A673 (cell line): Measurements from ENCODE around the gene THAP9. TPM values are rescaled to one million over a fixed set of nuclear protein-coding genes. Genes with fewer than 3 reads are reported as not detected.
A peak's percentile ranks its signal among the peaks of the same experiment; 100 is the strongest.
"Not testable (repeated sequence)": the region's sequence is repeated elsewhere in the genome, so short reads cannot be mapped to it uniquely, and the experiment has no call there.

Experiments used
- BruUV-seq: library from RNA; stranded (reverse); fragments of 400-500 nt; replicated peaks from 2 replicates; lab custom pipeline; 2021; lab: Mats Ljungman, UMichigan
- CTCF ChIA-PET: fragments of 300-600 bp; sonication (Branson Sonifier 250); formaldehyde crosslinking; loops from one replicate; lab custom pipeline; 2022; ENCODE audit warnings: antibody characterized with exemption; lab: Charles Lee
- POLR2A ChIA-PET: fragments of 300-600 bp; sonication (Branson Sonifier 250); formaldehyde crosslinking; loops from one replicate; lab custom pipeline; 2022; ENCODE audit warnings: antibody characterized with exemption; ENCODE audit not compliant: low non-redundant PET; lab: Charles Lee
- DNase-seq: peaks from one replicate; pipeline ENCODE4 v3.0.0-alpha.2; 2015; ENCODE audit warnings: low spot score
- H3K27ac ChIP-seq: fragments of 200-600 bp; sonication (generic); 2 replicates; pipeline ENCODE4 v1.5.1; 2016; ENCODE audit warnings: mixed run types, low read depth, mild to moderate bottlenecking, mixed read lengths, antibody characterized with exemption, low read length; ENCODE audit not compliant: poor library complexity, severe bottlenecking
- H3K27me3 ChIP-seq: fragments of 200-600 bp; sonication (generic); replicated peaks from 2 replicates; pipeline ENCODE4 v1.6.1; 2017; ENCODE audit warnings: mixed run types, low read depth, mild to moderate bottlenecking, mixed read lengths, antibody characterized with exemption, low read length; ENCODE audit not compliant: insufficient read depth, poor library complexity
- H3K36me3 ChIP-seq: fragments of 200-600 bp; sonication (generic); 2 replicates; pipeline ENCODE4 v1.6.1; 2016; ENCODE audit warnings: mixed run types, mild to moderate bottlenecking, mixed read lengths, antibody characterized with exemption, low read length; ENCODE audit not compliant: insufficient read depth, poor library complexity, severe bottlenecking
- H3K4me1 ChIP-seq: fragments of 200-600 bp; sonication (generic); 2 replicates; pipeline ENCODE4 v1.6.1; 2017; ENCODE audit warnings: mixed run types, mild to moderate bottlenecking, mixed read lengths, antibody characterized with exemption, low read length; ENCODE audit not compliant: insufficient read depth, poor library complexity, severe bottlenecking
- H3K4me3 ChIP-seq: fragments of 200-600 bp; sonication (generic); 2 replicates; pipeline ENCODE4 v1.5.1; 2016; ENCODE audit warnings: low read depth, mixed run types, mild to moderate bottlenecking, mixed read lengths, low read length; ENCODE audit not compliant: poor library complexity, severe bottlenecking
- H3K9me3 ChIP-seq: fragments of 200-600 bp; sonication (generic); 2 replicates; pipeline ENCODE4 v1.6.1; 2016; ENCODE audit warnings: mixed run types, low read depth, mild to moderate bottlenecking, mixed read lengths, antibody characterized with exemption, low read length; ENCODE audit not compliant: poor library complexity, severe bottlenecking
- CTCF ChIP-seq: fragments of 300-800, 200-600 bp; sonication (generic); conservative IDR thresholded peaks from 2 replicates; pipeline ENCODE4 v1.5.1; 2017; ENCODE audit warnings: low read depth, mild to moderate bottlenecking, antibody characterized with exemption, low read length, moderate library complexity, mixed read lengths
- EZH2 ChIP-seq: fragments of 200-600 bp; sonication (generic); IDR thresholded peaks from 2 replicates; pipeline ENCODE4 v1.6.1; 2017; ENCODE audit warnings: borderline replicate concordance, low read depth, mild to moderate bottlenecking, mixed read lengths, antibody characterized with exemption, low read length; ENCODE audit not compliant: poor library complexity, severe bottlenecking
- intact Hi-C: fragments of 100-400 bp; cut with micrococcal nuclease; formaldehyde crosslinking; loops from one replicate; pipeline ENCODE4 v1.10.0; 2022; ENCODE audit not compliant: unreplicated experiment
- total RNA-seq: library from RNA; stranded (reverse); gene quantifications from 2 replicates; pipeline ENCODE4 v1.2.3, GENCODE V29; 2021

Gene THAP9
- total RNA-seq, 1 experiment from 2014 or later = 3.8 TPM

DNA sequence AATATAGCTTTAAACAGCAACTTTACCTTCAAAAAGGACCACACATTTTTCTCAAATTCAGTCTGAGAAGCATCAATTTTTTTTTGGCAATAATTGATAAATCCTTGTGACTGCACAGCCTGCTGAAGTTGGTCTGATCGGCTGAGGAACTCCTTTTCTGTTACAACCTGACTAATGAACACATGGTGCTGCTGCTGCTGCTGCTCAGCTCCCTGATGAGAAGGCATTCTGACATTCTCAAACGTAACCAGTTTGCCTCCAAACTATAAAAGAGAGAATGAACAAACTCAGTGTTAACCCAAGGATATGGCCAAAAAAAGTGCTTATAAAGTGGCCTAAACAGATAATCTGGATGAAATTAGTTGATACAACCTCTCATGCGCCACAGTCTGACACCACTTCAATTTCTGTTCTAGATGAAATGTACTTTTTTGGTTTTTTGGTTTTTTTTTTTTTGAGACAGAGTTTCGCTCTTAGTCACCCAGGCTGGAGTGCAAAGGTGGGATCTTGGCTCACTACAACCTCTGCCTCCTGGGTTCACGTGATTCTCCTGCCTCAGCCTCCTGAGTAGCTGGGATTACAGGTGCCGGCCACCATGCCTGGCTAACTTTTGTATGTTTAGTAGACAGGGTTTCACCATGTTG lies 36.1 kb upstream of the THAP9 start:
- ChIA-PET POLR2A (no interaction called here), CTCF (no interaction called here)
- Histone ChIP-seq H3K36me3 (peaks cover 34% of the 10 kb centered on the region), H3K27me3 (no peaks in the 10 kb centered on the region), H3K4me1 (no peaks in the 10 kb centered on the region), H3K27ac (no peak overlapping the region), H3K9me3 (no peaks in the 10 kb centered on the region), H3K4me3 (no peak overlapping the region)
- intact Hi-C loops = no loop called here
- TF ChIP-seq EZH2 = no peak
- TF ChIP-seq CTCF = no peak
- no peak for DNase-seq
- BruUV-seq = no TSS peak

GRCh38 chr4:82865592-82865991 lies 34.9 kb upstream of the THAP9 start:
- peak; percentile 30 for DNase-seq
- POLR2A ChIA-PET = no interaction called here
- no peak overlapping the region for H3K27ac ChIP-seq
- no peaks in the 10 kb centered on the region for H3K4me1 ChIP-seq
- BruUV-seq = no TSS peak
- CTCF ChIA-PET = no interaction called here
- no peak overlapping the region for H3K4me3 ChIP-seq
- intact Hi-C loops = no loop called here
- H3K27me3 ChIP-seq = no peaks in the 10 kb centered on the region
- H3K9me3 ChIP-seq = no peaks in the 10 kb centered on the region
- no peak for TF ChIP-seq EZH2
- TF ChIP-seq CTCF = no peak
- H3K36me3 ChIP-seq = peaks cover 44% of the 10 kb centered on the region

- POLR2A ChIA-PET, H3K4me1 ChIP-seq, H3K27me3 ChIP-seq, DNase-seq, H3K4me3 ChIP-seq, intact Hi-C loops, BruUV-seq, H3K9me3 ChIP-seq, H3K27ac ChIP-seq, CTCF ChIA-PET: not testable (repeated sequence)
- peaks cover 48% of the 10 kb centered on the region for H3K36me3 ChIP-seq
These were observed 34.5 kb upstream of the THAP9 start for GRCh38 chr4:82866033-82866432.
